Epithelial cell of esophagus (primary cell): ENCODE results near the gene SNX24.
A peak's percentile ranks its signal among the peaks of the same experiment; 100 is the strongest.

Experiments used
- DNase-seq: peaks from one replicate; pipeline ENCODE4 v3.0.0; 2010; ENCODE audit warnings: low read depth
- H3K4me3 ChIP-seq: 2 replicates; pipeline ENCODE4 v1.5.1; 2011; ENCODE audit warnings: mild to moderate bottlenecking, low read length, control low read depth
- CTCF ChIP-seq: IDR thresholded peaks from 2 replicates; pipeline ENCODE4 v1.5.1; 2011; ENCODE audit warnings: low read depth, mild to moderate bottlenecking, low read length, control low read depth, inconsistent platforms; ENCODE audit not compliant: insufficient read depth; ENCODE audit errors: missing control alignments

Gene SNX24

DNA sequence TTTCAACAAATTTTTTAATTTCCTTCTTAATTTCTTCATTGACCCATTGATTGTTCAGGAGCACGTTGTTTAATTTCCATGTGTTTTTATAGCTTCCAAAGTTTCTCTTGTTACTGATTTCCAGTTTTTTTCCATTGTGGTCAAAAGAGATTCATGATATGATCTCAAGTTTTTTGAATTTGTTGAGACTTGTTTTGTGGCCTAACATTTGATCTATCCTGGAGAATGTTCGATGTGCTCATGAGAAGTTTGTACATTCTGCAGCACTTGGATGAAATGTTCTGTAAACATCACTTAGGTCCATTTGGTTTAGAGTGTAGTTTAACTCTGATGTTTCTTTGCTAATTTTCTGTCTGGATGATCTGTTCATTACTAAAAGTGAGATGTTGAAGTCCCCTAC lies 205.8 kb downstream of the SNX24 start:
- TF ChIP-seq CTCF: no peak
- no peak overlapping the region for H3K4me3 ChIP-seq
- peak; percentile 29 for DNase-seq
